ENCODE measurements around the gene SUMO3.

SUMO3 gene

GRCh38 chr21:44815852-44816628 is 1.8 kb downstream of the SUMO3 start:
- Histone ChIP-seq H3K27ac (ENCODE audit: low read depth, low read length) (no peak overlapping the region), H3K4me1 (ENCODE audit: control insufficient read depth, insufficient read depth, low read length) (no peaks in the 10 kb centered on the region), H3K27me3 (ENCODE audit: control insufficient read depth, insufficient read depth, low read length) (no peaks in the 10 kb centered on the region), H3K4me3 (ENCODE audit: low read length) (no peak overlapping the region), H3K9ac (ENCODE audit: low read length) (no peak overlapping the region), H3K36me3 (ENCODE audit: control insufficient read depth, insufficient read depth, low read length) (no peaks in the 10 kb centered on the region)

- Histone ChIP-seq H3K9ac (ENCODE audit: low read length) (no peak overlapping the region), H3K27me3 (ENCODE audit: control insufficient read depth, insufficient read depth, low read length) (no peaks in the 10 kb centered on the region), H3K36me3 (ENCODE audit: control insufficient read depth, insufficient read depth, low read length) (peaks cover 1% of the 10 kb centered on the region), H3K4me3 (ENCODE audit: low read length) (no peak overlapping the region), H3K27ac (ENCODE audit: low read depth, low read length) (no peak overlapping the region), H3K4me1 (ENCODE audit: control insufficient read depth, insufficient read depth, low read length) (no peaks in the 10 kb centered on the region)
These were observed 2.6 kb downstream of the SUMO3 start for GRCh38 chr21:44815225-44815624.

GRCh38 chr21:44814498-44815023 is 3.3 kb downstream of the SUMO3 start:
- no peaks in the 10 kb centered on the region for H3K4me1 ChIP-seq (ENCODE audit: control insufficient read depth, insufficient read depth, low read length)
- no peak overlapping the region for H3K27ac ChIP-seq (ENCODE audit: low read depth, low read length)
- no peak overlapping the region for H3K9ac ChIP-seq (ENCODE audit: low read length)
- H3K36me3 ChIP-seq (ENCODE audit: control insufficient read depth, insufficient read depth, low read length): peaks cover 8% of the 10 kb centered on the region
- H3K4me3 ChIP-seq (ENCODE audit: low read length): no peak overlapping the region
- H3K27me3 ChIP-seq (ENCODE audit: control insufficient read depth, insufficient read depth, low read length): no peaks in the 10 kb centered on the region

- Histone ChIP-seq H3K27ac (ENCODE audit: low read depth, low read length) (no peak overlapping the region), H3K4me1 (ENCODE audit: control insufficient read depth, insufficient read depth, low read length) (no peaks in the 10 kb centered on the region), H3K27me3 (ENCODE audit: control insufficient read depth, insufficient read depth, low read length) (no peaks in the 10 kb centered on the region), H3K36me3 (ENCODE audit: control insufficient read depth, insufficient read depth, low read length) (peaks cover 10% of the 10 kb centered on the region), H3K4me3 (ENCODE audit: low read length) (no peak overlapping the region), H3K9ac (ENCODE audit: low read length) (no peak overlapping the region)
These were observed 4.1 kb downstream of the SUMO3 start for GRCh38 chr21:44813727-44814126.

- Histone ChIP-seq H3K27ac (ENCODE audit: low read depth, low read length) (no peak overlapping the region), H3K9ac (ENCODE audit: low read length) (no peak overlapping the region), H3K4me1 (ENCODE audit: control insufficient read depth, insufficient read depth, low read length) (no peaks in the 10 kb centered on the region), H3K36me3 (ENCODE audit: control insufficient read depth, insufficient read depth, low read length) (peaks cover 12% of the 10 kb centered on the region), H3K4me3 (ENCODE audit: low read length) (no peak overlapping the region), H3K27me3 (ENCODE audit: control insufficient read depth, insufficient read depth, low read length) (no peaks in the 10 kb centered on the region)
These were observed 4.7 kb downstream of the SUMO3 start for GRCh38 chr21:44813149-44813548.

- no peaks in the 10 kb centered on the region for H3K4me1 ChIP-seq (ENCODE audit: control insufficient read depth, insufficient read depth, low read length)
- H3K27ac ChIP-seq (ENCODE audit: low read depth, low read length): no peak overlapping the region
- H3K36me3 ChIP-seq (ENCODE audit: control insufficient read depth, insufficient read depth, low read length): peaks cover 12% of the 10 kb centered on the region
- no peaks in the 10 kb centered on the region for H3K27me3 ChIP-seq (ENCODE audit: control insufficient read depth, insufficient read depth, low read length)
- no peak overlapping the region for H3K9ac ChIP-seq (ENCODE audit: low read length)
- H3K4me3 ChIP-seq (ENCODE audit: low read length): no peak overlapping the region
These were observed 5.2 kb downstream of the SUMO3 start for GRCh38 chr21:44812640-44813039.

- Histone ChIP-seq H3K9ac (ENCODE audit: low read length) (no peak overlapping the region), H3K4me1 (ENCODE audit: control insufficient read depth, insufficient read depth, low read length) (no peaks in the 10 kb centered on the region), H3K36me3 (ENCODE audit: control insufficient read depth, insufficient read depth, low read length) (peaks cover 25% of the 10 kb centered on the region)
These were observed 7.1 kb downstream of the SUMO3 start for GRCh38 chr21:44810779-44811178.

GRCh38 chr21:44805859-44806258 is 12.0 kb downstream of the SUMO3 start:
- Histone ChIP-seq H3K36me3 (ENCODE audit: control insufficient read depth, insufficient read depth, low read length) (peaks cover 28% of the 10 kb centered on the region), H3K4me1 (ENCODE audit: control insufficient read depth, insufficient read depth, low read length) (peaks cover 10% of the 10 kb centered on the region), H3K27me3 (ENCODE audit: control insufficient read depth, insufficient read depth, low read length) (no peaks in the 10 kb centered on the region), H3K27ac (ENCODE audit: low read depth, low read length) (no peak overlapping the region), H3K4me3 (ENCODE audit: low read length) (no peak overlapping the region), H3K9ac (ENCODE audit: low read length) (no peak overlapping the region)

More at GRCh38 chr21:44810779-44811178, 7.1 kb downstream of the SUMO3 start:
- Histone ChIP-seq H3K4me3 (ENCODE audit: low read length) (no peak overlapping the region), H3K27ac (ENCODE audit: low read depth, low read length) (no peak overlapping the region), H3K27me3 (ENCODE audit: control insufficient read depth, insufficient read depth, low read length) (no peaks in the 10 kb centered on the region)

- Histone ChIP-seq H3K36me3 (ENCODE audit: control insufficient read depth, insufficient read depth, low read length) (peaks cover 27% of the 10 kb centered on the region), H3K4me3 (ENCODE audit: low read length) (no peak overlapping the region), H3K27me3 (ENCODE audit: control insufficient read depth, insufficient read depth, low read length) (no peaks in the 10 kb centered on the region), H3K27ac (ENCODE audit: low read depth, low read length) (no peak overlapping the region), H3K9ac (ENCODE audit: low read length) (no peak overlapping the region), H3K4me1 (ENCODE audit: control insufficient read depth, insufficient read depth, low read length) (peaks cover 16% of the 10 kb centered on the region)
These were observed 12.6 kb downstream of the SUMO3 start for GRCh38 chr21:44805226-44805625.

- Histone ChIP-seq H3K27me3 (ENCODE audit: control insufficient read depth, insufficient read depth, low read length) (no peaks in the 10 kb centered on the region), H3K9ac (ENCODE audit: low read length) (no peak overlapping the region), H3K4me1 (ENCODE audit: control insufficient read depth, insufficient read depth, low read length) (peaks cover 21% of the 10 kb centered on the region), H3K27ac (ENCODE audit: low read depth, low read length) (no peak overlapping the region), H3K4me3 (ENCODE audit: low read length) (no peak overlapping the region), H3K36me3 (ENCODE audit: control insufficient read depth, insufficient read depth, low read length) (peaks cover 22% of the 10 kb centered on the region)
These were observed 13.1 kb downstream of the SUMO3 start for GRCh38 chr21:44804762-44805161.

- Histone ChIP-seq H3K4me1 (ENCODE audit: control insufficient read depth, insufficient read depth, low read length) (peaks cover 22% of the 10 kb centered on the region), H3K27me3 (ENCODE audit: control insufficient read depth, insufficient read depth, low read length) (no peaks in the 10 kb centered on the region), H3K4me3 (ENCODE audit: low read length) (no peak overlapping the region), H3K9ac (ENCODE audit: low read length) (no peak overlapping the region), H3K27ac (ENCODE audit: low read depth, low read length) (no peak overlapping the region), H3K36me3 (ENCODE audit: control insufficient read depth, insufficient read depth, low read length) (peaks cover 18% of the 10 kb centered on the region)
These were observed 14.2 kb downstream of the SUMO3 start for GRCh38 chr21:44803651-44804050.

GRCh38 chr21:44802396-44803153 is 15.3 kb downstream of the SUMO3 start:
- peak overlapping the region; percentile 88 for H3K4me3 ChIP-seq (ENCODE audit: low read length)
- peaks cover 22% of the 10 kb centered on the region for H3K4me1 ChIP-seq (ENCODE audit: control insufficient read depth, insufficient read depth, low read length)
- no peak overlapping the region for H3K27ac ChIP-seq (ENCODE audit: low read depth, low read length)
- H3K9ac ChIP-seq (ENCODE audit: low read length): peak overlapping the region; percentile 45
- no peaks in the 10 kb centered on the region for H3K27me3 ChIP-seq (ENCODE audit: control insufficient read depth, insufficient read depth, low read length)
- peaks cover 16% of the 10 kb centered on the region for H3K36me3 ChIP-seq (ENCODE audit: control insufficient read depth, insufficient read depth, low read length)
